ENCODE measurements around the gene ALG12.

DNA sequence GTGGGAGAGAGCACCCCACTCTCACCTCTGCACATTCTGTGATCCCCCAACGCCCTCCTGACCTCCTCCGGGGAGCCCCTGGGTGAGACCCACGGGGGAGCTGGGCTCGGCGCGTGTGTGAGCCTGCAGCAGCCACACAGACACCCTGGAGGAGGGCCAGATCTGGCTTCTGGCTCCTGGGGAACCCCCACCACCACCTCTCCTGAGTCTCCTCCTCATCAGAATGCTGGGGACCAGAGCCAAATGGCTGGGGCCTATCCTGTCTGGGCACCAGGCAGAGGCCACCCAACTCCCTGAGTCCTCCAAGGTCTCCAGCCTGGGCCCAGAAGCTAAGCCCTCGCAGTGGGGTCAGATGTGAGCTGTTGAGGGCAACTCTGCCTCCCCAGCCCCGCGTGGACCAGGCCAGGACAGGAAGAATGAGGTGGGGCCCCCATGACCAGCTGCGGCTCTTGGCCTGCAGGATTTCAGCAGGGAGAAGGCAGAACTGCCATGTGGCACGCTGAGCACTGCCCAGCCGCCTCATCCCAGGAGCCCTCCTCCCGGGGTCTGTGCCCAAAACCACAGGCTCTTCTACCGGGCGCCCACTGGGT lies 36.8 kb upstream of the ALG12 start:
- TF ChIP-seq, protein P1, sequence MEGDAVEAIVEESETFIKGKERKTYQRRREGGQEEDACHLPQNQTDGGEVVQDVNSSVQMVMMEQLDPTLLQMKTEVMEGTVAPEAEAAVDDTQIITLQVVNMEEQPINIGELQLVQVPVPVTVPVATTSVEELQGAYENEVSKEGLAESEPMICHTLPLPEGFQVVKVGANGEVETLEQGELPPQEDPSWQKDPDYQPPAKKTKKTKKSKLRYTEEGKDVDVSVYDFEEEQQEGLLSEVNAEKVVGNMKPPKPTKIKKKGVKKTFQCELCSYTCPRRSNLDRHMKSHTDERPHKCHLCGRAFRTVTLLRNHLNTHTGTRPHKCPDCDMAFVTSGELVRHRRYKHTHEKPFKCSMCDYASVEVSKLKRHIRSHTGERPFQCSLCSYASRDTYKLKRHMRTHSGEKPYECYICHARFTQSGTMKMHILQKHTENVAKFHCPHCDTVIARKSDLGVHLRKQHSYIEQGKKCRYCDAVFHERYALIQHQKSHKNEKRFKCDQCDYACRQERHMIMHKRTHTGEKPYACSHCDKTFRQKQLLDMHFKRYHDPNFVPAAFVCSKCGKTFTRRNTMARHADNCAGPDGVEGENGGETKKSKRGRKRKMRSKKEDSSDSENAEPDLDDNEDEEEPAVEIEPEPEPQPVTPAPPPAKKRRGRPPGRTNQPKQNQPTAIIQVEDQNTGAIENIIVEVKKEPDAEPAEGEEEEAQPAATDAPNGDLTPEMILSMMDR (conservative IDR thresholded peaks at IDR 0.05; ENCODE audit: low read depth, low read length) = no peak
- no peak for TF ChIP-seq EZH2 (IDR thresholded peaks at IDR 0.05; ENCODE audit: borderline replicate concordance, low read depth, low read length, poor library complexity, severe bottlenecking)
